Natural killer cell treated with Interleukin-12 subunit alpha and Interleukin-12 subunit beta and Interleukin-15 and Interleukin-18, amount 100 ng/mL, for 72 hours (primary cell): ENCODE data around the gene GOLGA3. TPM values are rescaled to one million over a fixed set of nuclear protein-coding genes. Genes with fewer than 3 reads are reported as not detected.
"Not testable (repeated sequence)": the region's sequence is repeated elsewhere in the genome, so short reads cannot be mapped to it uniquely, and the experiment has no call there.

Source experiments
- ATAC-seq, 2 donors: fragments of 150-1000 bp; cut with Tn5 transposase in 1 of 2; sonication (Bioruptor Pico), chemical (Tn5 transposase) in 1 of 2; 2 replicates each; pipeline ENCODE4 v1.10.0; 2021
- DNase-seq: peaks from one replicate; pipeline ENCODE4 v3.0.0; 2022; ENCODE audit warnings: low spot score
- H3K27ac Mint-ChIP-seq, 2 donors: 1 replicate in 1 of 2; 2 replicates in 1 of 2; pipeline ENCODE4 v1.8.0; 2022; ENCODE audit warnings: mixed read lengths in 2 of 2, mild to moderate bottlenecking in 1 of 2, moderate library complexity in 1 of 2
- H3K27me3 Mint-ChIP-seq, 2 donors: 1 replicate in 1 of 2; 2 replicates in 1 of 2; pipeline ENCODE4 v1.8.0; 2022; ENCODE audit warnings: mixed read lengths in 2 of 2
- H3K36me3 Mint-ChIP-seq: one replicate; pipeline ENCODE4 v1.8.0; 2022; ENCODE audit warnings: mixed read lengths
- H3K4me1 Mint-ChIP-seq, 2 donors: 1 replicate in 1 of 2; 2 replicates in 1 of 2; pipeline ENCODE4 v1.8.0; 2022; ENCODE audit warnings: low read depth in 2 of 2, mixed read lengths in 2 of 2, mild to moderate bottlenecking in 1 of 2
- H3K4me3 Mint-ChIP-seq: one replicate; pipeline ENCODE4 v1.8.0; 2022; ENCODE audit warnings: mixed read lengths
- H3K9me3 Mint-ChIP-seq: 2 replicates; pipeline ENCODE4 v1.8.0; 2022; ENCODE audit warnings: mixed read lengths
- total RNA-seq, 2 donors: library from RNA; stranded (reverse); gene quantifications; one replicate each; pipeline ENCODE4 v1.2.3, GENCODE V29; 2022

The GOLGA3 gene
- total RNA-seq, 2 donors from 2014 or later: 69.3 to 118 TPM

DNA sequence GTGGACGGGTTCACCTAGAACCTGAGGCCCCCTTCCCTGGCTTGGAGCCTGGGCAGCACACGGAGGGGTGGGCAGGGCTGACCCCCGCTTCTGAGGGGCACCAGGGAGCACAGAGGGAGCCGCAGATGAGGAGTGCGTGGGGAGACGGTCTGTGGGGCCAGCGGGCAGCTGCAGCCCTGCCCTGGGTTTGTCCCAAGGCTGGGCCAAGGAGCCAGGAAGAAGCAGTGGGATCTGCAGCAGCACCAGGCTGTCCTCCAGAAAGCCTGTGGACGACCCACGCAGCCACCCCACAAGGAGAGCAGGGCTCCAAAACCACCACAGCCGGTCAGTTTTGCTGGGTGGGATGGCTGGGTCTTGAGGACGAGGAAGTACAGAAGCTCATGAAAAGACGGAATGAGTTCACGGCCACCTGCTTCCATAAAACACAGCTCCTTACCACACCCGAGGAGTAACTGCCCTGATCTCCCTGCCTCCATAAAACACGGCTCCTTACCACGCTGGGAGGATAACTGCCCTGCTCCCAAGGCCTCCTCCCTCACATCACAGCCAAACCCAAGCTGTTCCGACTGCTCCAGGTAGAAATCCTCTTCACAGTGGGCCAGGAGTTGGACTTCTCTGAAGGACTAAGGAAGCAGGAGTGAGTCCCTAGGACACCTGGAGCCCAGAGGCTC is 9.9 kb upstream of the GOLGA3 start:
- peaks cover 13% of the 10 kb centered on the region for H3K36me3 Mint-ChIP-seq
- H3K27ac Mint-ChIP-seq: no peak overlapping the region
- peak in 1 of 2 donors; percentile 4 for ATAC-seq
- no peaks in the 10 kb centered on the region for H3K27me3 Mint-ChIP-seq
- no peaks in the 10 kb centered on the region for H3K9me3 Mint-ChIP-seq
- H3K4me1 Mint-ChIP-seq: peaks cover 0 to 17% of the 10 kb centered on the region in 2 donors
- DNase-seq: no peak
- H3K4me3 Mint-ChIP-seq: no peak overlapping the region

GRCh38 chr12:132837693-132838409 is 9.2 kb upstream of the GOLGA3 start:
- ATAC-seq (peak in 1 of 2 donors; percentile 15), DNase-seq (no peak)
- no peaks in the 10 kb centered on the region for H3K9me3 Mint-ChIP-seq
- H3K4me1 Mint-ChIP-seq: peaks cover 0 to 19% of the 10 kb centered on the region in 2 donors
- no peak overlapping the region for H3K27ac Mint-ChIP-seq
- H3K36me3 Mint-ChIP-seq: peaks cover 15% of the 10 kb centered on the region
- no peak overlapping the region for H3K4me3 Mint-ChIP-seq
- no peaks in the 10 kb centered on the region for H3K27me3 Mint-ChIP-seq

- no peaks in the 10 kb centered on the region for H3K9me3 Mint-ChIP-seq
- H3K27ac Mint-ChIP-seq: peak overlapping the region in 1 of 2 donors; percentile 33
- H3K27me3 Mint-ChIP-seq: no peaks in the 10 kb centered on the region
- H3K4me3 Mint-ChIP-seq: no peak overlapping the region
- no peak for DNase-seq
- H3K4me1 Mint-ChIP-seq: peaks cover 0 to 18% of the 10 kb centered on the region in 2 donors
- peaks cover 13% of the 10 kb centered on the region for H3K36me3 Mint-ChIP-seq
- ATAC-seq: no peak
Measured at GRCh38 chr12:132836795-132837331, 8.2 kb upstream of the GOLGA3 start.

GRCh38 chr12:132836230-132836629 is 7.6 kb upstream of the GOLGA3 start:
- Mint-ChIP-seq H3K36me3 (peaks cover 11% of the 10 kb centered on the region), H3K4me1 (peaks cover 0 to 18% of the 10 kb centered on the region in 2 donors), H3K27ac (peak overlapping the region in 1 of 2 donors; percentile 33)
- H3K27me3 Mint-ChIP-seq, H3K4me3 Mint-ChIP-seq, DNase-seq, H3K9me3 Mint-ChIP-seq, ATAC-seq: not testable (repeated sequence)

- H3K4me3 Mint-ChIP-seq: no peak overlapping the region
- peaks cover 0 to 18% of the 10 kb centered on the region in 2 donors for H3K4me1 Mint-ChIP-seq
- ATAC-seq (no peak), DNase-seq (no peak)
- H3K36me3 Mint-ChIP-seq: peaks cover 10% of the 10 kb centered on the region
- H3K27me3 Mint-ChIP-seq: no peaks in the 10 kb centered on the region
- H3K9me3 Mint-ChIP-seq: no peaks in the 10 kb centered on the region
- H3K27ac Mint-ChIP-seq: peak overlapping the region in 1 of 2 donors; percentile 54
Measured at GRCh38 chr12:132835076-132836025, 6.7 kb upstream of the GOLGA3 start.

GRCh38 chr12:132834181-132834711 is 5.6 kb upstream of the GOLGA3 start:
- DNase-seq (no peak), ATAC-seq (peak; percentile 48 to 53)
- peaks cover 6 to 18% of the 10 kb centered on the region in 2 donors for H3K4me1 Mint-ChIP-seq
- no peaks in the 10 kb centered on the region for H3K9me3 Mint-ChIP-seq
- H3K27me3 Mint-ChIP-seq: no peaks in the 10 kb centered on the region
- peak overlapping the region; percentile 40 to 54 for H3K27ac Mint-ChIP-seq
- peak overlapping the region; percentile 30 for H3K4me3 Mint-ChIP-seq
- H3K36me3 Mint-ChIP-seq: peaks cover 10% of the 10 kb centered on the region

- Mint-ChIP-seq H3K4me3 (no peak overlapping the region), H3K9me3 (no peaks in the 10 kb centered on the region), H3K27ac (peak overlapping the region; percentile 40 to 54), H3K27me3 (no peaks in the 10 kb centered on the region), H3K4me1 (peaks cover 7 to 18% of the 10 kb centered on the region in 2 donors), H3K36me3 (peaks cover 10% of the 10 kb centered on the region)
- no peak for DNase-seq
- no peak for ATAC-seq
Measured at GRCh38 chr12:132833341-132833740, 4.7 kb upstream of the GOLGA3 start.

- Mint-ChIP-seq H3K36me3 (peaks cover 14% of the 10 kb centered on the region), H3K4me3 (no peak overlapping the region), H3K4me1 (peaks cover 22 to 31% of the 10 kb centered on the region in 2 donors), H3K27me3 (no peaks in the 10 kb centered on the region), H3K9me3 (no peaks in the 10 kb centered on the region), H3K27ac (no peak overlapping the region)
- DNase-seq (no peak), ATAC-seq (no peak)
Measured at GRCh38 chr12:132831771-132832170, 3.1 kb upstream of the GOLGA3 start.

GRCh38 chr12:132827763-132828703 is 636 bp downstream of the GOLGA3 start:
- Mint-ChIP-seq H3K4me1 (peaks cover 29 to 32% of the 10 kb centered on the region in 2 donors), H3K9me3 (no peaks in the 10 kb centered on the region), H3K27me3 (no peaks in the 10 kb centered on the region), H3K27ac (peak overlapping the region; percentile 98 to 99), H3K4me3 (peak overlapping the region; percentile 86), H3K36me3 (peaks cover 16% of the 10 kb centered on the region)
- DNase-seq: peak; percentile 65
- ATAC-seq: peak; percentile 59 to 69

DNA sequence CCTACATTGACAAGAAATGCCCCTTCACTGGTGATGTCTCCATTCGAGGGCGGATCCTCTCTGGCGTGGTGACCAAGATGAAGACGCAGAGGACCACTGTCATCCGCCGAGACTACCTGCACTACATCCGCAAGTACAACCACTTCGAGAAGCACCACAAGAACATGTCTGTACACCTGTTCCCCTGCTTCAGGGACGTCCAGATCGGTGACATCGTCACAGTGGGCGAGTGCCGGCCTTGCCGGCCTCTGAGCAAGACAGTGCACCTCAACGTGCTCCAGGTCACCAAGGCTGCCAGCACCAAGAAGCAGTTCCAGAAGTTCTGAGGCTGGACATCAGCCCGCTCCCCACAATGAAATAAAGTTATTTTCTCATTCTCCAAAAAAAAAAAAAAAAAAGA is 2.8 kb downstream of the GOLGA3 start:
- no peak for DNase-seq
- peaks cover 11% of the 10 kb centered on the region for H3K36me3 Mint-ChIP-seq
- no peak overlapping the region for H3K4me3 Mint-ChIP-seq
- peak overlapping the region in 1 of 2 donors; percentile 29 for H3K27ac Mint-ChIP-seq
- no peak for ATAC-seq
- peaks cover 29% of the 10 kb centered on the region in 2 donors for H3K4me1 Mint-ChIP-seq
- no peaks in the 10 kb centered on the region for H3K27me3 Mint-ChIP-seq
- H3K9me3 Mint-ChIP-seq: no peaks in the 10 kb centered on the region

DNA sequence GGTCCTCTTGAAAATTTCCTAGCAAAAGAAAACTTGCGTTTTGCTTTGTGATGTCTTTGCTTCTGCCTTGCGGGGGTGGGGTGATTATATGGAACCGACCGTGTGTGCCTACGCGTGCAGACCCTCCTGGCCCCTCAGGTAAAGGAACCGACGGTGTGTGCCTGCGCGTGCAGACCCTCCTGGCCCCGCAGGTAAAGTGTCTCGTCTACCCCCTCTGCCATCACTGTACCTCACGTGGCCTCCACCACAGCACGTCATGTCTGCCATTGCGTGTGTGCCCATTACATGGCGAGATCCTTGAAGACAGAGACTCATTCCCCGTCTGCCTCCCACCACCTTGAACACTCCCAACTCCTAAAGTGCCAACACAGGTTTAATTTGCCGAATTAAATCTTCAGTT is 3.6 kb downstream of the GOLGA3 start:
- H3K27me3 Mint-ChIP-seq: no peaks in the 10 kb centered on the region
- H3K4me3 Mint-ChIP-seq: no peak overlapping the region
- no peak for DNase-seq
- peaks cover 29% of the 10 kb centered on the region in 2 donors for H3K4me1 Mint-ChIP-seq
- no peaks in the 10 kb centered on the region for H3K9me3 Mint-ChIP-seq
- peaks cover 11% of the 10 kb centered on the region for H3K36me3 Mint-ChIP-seq
- ATAC-seq: no peak
- no peak overlapping the region for H3K27ac Mint-ChIP-seq

- no peak for ATAC-seq
- DNase-seq: no peak
- Mint-ChIP-seq H3K9me3 (no peaks in the 10 kb centered on the region), H3K27ac (no peak overlapping the region), H3K27me3 (no peaks in the 10 kb centered on the region), H3K4me3 (no peak overlapping the region), H3K4me1 (peaks cover 23 to 25% of the 10 kb centered on the region in 2 donors), H3K36me3 (peaks cover 11% of the 10 kb centered on the region)
Measured at GRCh38 chr12:132824053-132824452, 4.6 kb downstream of the GOLGA3 start.
